HS-5 (cell line): ENCODE results near the gene ITGA6.

Experiments used
- DNase-seq: peaks from one replicate; pipeline ENCODE4 v3.0.0-alpha.2; 2012; ENCODE audit warnings: low read depth

The ITGA6 gene

DNA sequence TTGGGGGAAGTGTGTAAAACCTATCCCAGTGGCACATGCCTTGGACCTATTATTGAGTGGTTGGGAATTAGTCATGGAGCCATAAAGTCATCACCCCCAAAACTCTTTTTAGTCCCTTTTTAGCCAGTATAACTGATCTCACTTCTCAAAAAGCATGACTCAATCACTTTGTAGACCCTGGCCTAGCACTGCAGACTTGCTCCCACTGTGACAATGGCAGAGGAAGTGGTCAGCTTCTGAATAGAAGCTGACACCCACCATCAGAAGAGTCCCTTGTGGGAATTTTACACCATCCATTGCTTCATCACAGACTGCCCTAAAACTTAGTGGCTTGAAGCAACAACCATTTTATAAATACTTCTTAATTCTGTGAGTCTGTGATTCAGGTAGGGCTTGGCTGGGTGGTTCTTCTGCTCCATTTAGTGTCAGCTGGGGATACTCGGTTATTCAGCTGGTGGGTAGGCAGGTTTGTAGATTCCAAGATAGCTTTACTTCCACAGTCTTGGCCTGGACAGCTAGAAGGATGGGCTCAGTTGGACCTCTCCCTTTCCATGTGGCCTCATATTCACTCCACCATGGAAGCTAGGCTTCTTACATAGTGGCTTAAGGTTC, 10.8 kb upstream of the ITGA6 start:
- DNase-seq = no peak

DNA sequence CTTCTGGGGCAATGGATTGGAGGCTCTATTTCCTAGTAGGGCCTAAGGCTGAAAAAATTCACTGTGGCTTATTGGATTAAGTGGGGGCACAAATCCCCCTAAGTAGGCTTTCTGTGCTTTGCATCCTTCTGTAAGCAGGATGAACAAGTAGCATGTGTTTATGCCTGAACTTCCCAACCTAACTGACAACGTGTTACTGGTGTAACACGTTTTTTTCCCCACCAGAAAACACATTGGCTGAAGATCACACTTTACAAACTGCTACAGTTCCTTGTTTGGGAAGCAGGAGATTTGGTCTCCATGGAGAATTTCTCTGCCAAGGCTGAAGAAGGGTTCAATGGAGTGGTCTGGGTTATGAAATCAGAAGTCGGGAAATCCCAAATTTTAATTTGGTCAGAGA, 7.2 kb upstream of the ITGA6 start:
- DNase-seq = no peak

DNA sequence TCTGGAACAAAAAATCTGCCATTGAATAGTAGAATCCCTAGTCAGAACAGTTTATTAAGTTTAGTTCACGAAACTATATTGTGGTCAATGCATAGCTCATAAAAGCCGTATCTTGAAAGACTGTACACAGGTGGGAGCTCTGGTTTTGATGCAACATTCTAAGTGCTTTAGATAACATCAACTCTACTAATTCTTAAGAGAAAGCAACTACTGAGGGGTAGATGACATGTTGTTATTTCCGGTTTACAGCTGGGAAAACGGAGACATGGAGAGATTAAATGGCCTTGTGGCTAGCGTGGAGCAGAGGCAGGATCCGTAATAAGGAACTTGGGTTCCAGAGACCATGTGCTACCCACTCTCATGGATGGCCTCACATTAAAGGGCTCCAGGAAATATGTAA, 4.2 kb upstream of the ITGA6 start:
- DNase-seq = no peak

DNA sequence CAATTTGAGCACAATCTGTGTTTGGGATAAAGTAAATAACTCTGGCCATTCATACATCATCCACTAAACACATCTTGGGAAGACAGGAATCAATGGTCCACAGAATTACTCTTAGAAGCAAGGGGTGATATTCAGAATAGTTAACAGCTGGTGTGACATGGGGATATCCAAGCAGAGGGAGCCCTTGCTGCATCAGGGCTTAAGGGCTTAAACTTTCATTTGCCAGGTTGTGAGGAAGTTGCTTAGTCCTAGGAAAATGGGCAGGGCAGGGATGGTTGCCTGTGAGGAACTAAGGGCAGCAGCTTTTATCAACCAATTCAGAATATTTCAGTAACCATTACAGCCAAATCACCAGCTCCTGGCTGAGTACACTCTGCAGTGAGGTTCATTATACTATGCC, 2.0 kb upstream of the ITGA6 start:
- DNase-seq = no peak

DNA sequence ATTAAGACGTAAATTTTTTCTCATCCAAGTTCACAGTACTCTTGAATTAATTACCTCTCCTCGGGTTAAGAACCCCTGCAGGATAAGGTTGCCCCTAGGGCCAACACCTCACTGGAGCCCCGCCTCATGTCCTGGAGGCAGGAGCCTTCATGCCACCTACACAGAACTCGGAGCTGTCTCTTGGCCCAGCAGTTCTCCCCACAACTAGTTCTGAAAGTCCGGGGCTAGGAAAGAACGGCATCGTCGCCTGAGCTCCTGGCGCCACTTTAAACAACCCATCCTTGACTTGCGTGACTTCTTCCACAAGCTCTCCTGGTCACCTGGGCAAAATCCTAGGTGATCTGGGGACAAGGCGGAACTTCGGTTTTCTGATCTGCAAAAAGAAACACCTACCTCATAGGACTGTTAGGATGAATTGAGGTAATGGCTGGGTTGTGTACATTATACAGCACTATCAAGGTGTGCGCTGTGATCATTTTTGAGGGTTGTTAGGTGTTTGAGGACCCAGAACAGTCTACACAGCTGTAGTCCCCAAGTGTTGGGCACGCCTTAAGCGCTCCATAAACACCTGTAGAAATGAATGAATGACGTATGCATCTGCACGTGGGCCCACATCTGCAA, 641 bp upstream of the ITGA6 start:
- DNase-seq = no peak

DNA sequence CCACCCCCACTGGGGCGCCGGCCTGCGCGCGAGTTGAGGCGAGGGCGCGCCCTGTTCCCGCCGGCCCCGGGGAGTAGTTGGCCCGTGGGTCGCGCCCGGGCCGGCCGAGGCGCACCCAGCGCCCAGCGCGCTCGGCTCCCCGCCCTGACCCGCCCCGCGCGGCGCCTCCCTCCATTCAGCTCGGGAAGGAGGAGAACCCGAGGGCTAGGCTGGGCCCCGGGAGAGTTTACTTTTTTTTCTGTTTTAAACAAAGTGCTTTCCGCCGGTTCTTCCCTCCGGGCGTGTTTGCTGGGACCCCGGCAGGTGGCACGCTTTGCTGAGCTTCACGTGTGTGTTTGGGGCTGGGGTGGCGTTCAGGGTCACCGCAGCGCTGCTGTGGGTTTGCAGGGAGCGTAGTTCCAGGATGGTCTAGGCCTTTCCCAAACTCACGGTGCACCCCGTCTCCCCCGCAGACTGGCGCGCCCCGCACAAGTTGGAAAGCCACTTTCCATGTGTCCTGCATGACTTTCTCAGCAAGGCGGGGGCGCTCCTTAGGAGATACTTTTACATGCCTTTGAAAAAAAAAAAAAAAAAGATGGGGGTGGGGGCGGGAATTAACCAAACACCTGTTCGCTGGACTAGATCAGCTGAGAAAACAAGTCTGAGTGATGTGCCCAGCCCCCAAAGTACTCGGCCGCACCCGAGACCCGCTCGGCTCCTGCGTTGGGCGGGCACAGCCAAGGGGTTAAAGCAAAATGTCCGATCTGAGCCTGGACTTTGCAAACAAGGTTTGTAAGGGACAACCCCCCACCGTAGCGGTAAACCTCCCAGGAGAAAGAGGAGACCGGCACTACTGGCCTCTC, 825 bp downstream of the ITGA6 start:
- DNase-seq = no peak

DNA sequence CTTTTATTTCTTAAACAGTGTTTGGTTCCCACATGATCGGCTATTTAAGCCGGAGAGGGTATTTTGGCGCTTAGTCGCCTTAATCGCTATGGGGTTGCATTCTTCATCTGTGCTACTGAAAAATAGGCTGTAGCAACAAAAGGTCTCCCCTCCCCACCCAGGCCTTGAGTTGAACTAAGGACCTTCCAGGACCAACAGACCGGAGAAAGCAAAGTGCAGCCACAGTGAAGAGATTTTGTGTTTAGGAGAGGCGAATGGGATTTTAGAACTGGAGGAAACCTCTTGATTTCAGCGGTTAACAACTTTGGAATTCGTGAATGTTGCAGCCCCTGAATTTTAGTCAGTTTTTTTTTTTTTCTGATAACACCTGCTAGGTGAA, 1.4 kb downstream of the ITGA6 start:
- DNase-seq = no peak

DNA sequence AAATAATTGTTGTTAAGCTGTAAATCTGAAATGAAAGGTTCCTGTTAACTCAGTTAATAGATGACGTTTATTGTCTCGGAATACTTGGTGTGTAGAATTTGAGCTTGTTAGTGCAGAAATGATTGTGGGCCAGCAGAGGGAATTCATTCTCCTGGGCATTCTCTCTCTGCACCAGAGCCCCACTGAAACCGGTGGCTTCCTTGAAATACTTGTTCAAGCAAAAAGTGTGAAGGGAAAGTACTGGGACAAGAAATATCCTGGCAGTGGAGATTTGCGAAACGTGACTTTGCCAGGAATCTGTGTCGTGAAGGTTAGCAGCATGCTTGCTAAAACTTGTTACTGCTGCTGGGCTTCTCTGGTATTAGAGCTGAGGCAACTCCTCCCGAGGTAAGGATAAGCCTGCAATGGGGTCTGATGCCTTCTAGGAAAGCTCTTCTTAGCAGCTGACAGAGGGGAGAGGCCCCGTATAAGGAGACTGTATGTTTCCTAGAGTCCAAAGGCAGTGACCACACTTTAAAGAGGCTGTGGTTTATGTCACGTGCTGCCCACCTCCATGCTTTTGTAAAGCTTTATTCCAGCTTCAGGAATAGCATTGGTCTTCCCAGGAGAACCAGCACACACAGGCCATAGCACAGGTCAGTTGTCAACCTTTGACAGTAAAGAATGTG, 2.0 kb downstream of the ITGA6 start:
- no peak for DNase-seq

DNA sequence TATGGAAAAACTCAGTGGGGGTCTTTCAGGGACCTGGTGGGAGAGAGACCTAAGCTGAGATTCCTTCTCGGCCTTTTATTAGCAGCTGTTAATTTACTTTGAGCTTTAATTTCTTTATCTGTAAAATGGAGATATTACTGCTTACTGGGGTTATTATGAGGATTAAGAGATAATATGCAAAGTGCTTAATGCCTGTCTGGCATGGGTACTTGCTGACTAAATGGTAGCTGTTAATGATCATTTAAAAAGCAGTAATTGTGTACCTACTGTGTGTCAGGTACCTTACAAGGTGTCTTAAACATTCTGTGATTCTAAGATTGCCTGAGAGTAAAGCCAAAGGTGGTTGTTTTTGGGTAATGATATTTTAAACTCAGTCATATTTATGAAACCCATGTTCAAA, 2.6 kb downstream of the ITGA6 start:
- no peak for DNase-seq

DNA sequence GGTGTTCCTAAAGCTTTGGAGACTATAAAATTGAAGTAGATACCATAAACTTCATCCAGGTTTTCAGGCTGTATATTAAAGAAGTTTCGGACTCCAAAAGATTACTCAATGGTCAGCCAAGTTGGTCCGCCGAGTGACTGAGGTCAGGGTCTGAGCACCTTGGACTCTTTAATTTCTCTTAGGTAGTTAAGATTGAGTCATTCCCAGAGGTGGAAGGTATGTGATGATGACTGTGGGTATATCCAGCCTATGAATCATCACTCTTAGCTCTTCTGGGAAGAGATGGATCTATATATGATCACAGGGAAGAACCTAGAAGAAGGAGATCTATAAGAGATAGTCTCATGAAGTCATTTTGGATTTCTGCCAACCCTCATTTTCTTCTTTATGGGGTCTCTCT, 3.3 kb downstream of the ITGA6 start:
- DNase-seq = no peak

DNA sequence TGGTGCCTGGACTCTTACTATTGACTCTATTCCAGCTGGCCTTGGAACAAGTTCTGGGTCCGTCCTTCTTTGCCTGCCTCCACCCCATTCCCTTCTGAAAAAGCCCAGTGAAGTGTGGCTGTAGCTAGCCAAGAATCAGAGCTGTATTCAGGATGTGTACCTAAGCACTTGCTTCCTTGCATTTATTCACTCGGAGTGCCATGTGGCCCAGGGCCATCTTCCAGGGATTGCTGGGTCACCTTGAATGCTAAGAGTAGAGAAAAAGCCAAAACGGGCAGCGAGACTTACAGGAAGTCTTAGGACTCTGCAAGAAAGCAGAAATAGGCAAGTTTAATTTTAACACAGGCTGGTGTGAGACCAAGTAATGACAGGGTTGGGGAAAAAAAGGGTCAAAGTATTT, 4.1 kb downstream of the ITGA6 start:
- no peak for DNase-seq

DNA sequence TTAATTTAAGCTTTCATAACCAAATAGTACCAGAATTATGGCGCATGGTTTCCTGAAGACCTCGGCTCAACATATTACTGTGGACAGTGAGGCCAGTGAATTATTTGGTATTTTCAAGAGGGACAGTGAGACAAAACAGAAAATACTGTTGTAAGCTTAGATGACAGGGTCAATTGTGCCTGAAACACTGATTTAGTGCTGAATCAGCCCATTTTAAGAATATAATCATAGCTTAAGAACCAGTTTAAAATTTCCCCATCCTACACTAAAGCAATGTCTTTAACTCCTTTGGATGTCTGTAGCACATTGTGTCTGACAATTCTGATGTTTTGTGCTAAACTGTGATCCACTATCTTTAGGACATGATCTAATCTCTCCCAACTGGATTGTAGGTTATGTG, 4.6 kb downstream of the ITGA6 start:
- no peak for DNase-seq

DNA sequence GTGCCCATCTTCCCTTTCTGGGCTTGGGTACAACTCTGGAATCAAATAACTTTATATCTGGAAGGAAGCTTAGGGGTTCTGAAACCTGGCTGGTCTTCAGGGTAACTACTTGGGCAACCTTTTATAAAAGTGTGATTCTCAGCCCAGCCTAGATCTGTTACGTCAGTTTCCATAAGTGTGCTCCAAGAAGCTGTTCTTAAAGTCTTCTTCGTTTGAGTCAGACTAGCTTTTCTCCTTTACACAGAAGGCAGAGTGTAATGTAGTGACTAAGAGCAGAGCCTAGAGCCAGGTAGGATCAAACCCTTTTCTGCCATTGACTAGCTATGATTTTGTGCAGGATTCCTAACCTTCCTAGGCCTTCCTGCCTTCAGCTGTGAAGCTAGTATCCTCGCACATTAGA, 5.8 kb downstream of the ITGA6 start:
- DNase-seq = no peak

DNA sequence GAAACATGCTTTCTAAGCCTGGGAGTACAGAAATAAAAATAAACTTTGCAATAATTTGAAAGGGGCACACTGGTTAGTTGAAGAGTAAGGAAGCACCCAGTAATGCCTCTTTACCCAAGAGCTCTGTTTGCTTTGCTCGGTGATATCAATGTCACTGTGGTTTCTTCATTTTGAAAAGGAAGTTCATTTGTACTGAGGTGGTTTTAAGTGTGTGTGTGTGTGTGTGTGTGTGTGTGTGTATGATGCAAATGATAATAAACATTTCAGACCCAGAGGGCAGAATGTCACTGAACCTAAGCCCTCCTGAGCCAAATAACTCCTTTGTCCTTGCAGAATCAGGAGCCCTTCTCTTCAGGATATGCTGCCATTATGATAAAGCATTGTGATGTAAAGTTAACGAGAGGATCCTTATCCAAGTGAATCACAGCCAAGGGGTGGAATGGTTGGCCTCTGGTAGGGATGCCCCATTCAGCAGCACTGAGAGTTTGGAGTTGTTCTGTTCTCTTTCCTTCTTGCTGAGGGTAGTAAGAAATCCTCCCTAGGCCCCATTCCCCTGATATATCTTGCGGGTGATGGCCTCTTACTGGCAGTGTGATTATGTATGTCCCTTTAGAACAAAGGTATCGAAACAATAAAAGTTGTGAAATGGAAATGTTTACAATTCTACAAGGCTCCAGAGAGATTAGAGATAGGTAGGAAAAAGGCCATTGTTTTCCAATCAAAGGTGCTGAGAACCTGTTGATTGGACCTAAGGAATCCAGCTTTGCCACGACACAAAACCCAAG, 7.6 kb downstream of the ITGA6 start:
- no peak for DNase-seq

DNA sequence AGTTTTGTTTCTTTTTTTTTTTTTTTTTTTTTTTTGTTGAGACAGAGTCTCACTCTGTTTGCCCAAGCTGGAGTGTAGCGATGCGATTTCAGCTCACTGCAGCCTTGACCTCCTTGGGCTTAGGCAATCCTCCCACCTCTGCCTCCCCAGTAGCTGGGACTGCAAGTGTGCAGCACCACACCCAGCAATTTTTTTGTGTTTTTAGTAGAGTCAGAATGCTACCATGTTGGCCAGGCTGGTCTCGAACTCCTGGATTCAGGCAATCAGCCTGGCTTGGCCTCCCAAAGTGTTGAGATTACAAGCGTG, 8.2 kb downstream of the ITGA6 start:
- no peak for DNase-seq

DNA sequence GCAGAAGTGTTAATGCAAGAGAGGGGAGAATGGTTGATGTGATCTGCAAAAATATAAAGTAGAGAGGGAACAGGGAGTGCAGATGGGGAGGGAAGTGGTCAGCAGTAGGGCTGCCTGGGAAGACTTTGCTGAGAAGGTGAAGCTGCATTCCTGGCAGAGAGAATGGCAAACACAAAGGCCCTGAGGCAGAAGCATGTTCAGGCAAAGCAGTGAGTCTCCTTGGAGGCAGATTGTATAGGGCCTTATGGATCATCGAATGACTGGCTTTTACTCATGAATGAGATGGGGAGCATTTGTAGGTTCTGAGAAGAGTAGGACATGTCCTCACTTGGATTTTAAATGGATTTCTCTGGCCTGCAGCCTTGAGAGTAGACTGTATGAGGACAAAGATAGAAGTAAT, 9.5 kb downstream of the ITGA6 start:
- no peak for DNase-seq

DNA sequence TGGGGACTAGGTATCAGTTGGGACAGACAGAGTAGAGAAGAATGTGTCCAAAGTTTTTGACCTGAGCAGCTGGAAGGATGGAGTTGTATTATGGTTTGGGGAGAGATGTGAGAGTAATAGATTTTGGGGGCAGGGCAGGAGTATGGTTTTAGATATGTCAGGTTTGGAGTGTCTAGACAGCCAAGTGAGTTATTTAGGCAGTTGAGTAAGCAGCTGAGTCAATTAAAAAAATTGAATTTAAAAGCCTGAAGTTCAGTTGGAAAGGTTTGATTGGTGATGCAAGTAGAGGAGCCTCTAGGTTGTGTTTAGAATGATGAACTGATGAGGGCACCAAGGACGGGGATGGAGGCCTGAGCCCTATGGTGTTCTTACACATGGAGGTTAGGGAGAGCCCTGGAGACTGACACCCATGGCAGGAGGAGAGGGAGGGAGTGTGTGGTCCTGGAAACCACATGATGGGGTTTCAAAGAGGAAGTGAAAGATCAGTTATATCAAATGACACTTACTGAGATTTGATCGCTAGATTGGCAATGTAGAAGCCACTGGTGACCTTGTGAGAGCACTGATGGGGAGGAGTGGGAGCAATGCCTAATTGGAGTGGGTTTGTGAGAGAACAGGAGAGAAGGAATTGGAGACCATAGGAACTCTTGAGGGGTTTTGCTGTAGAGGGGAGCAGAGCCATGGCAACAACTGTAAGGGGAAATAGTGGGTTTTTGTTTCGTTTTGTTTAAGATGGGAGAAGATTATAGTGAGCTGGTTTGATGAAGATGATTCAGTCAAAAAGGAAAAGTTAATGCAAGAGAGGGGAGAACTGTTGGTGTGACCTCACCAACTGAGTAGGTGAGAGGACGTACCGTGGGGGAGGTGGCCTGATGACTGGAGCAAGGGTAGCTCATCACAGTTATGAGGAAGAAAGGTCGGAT, 10.3 kb downstream of the ITGA6 start:
- no peak for DNase-seq

DNA sequence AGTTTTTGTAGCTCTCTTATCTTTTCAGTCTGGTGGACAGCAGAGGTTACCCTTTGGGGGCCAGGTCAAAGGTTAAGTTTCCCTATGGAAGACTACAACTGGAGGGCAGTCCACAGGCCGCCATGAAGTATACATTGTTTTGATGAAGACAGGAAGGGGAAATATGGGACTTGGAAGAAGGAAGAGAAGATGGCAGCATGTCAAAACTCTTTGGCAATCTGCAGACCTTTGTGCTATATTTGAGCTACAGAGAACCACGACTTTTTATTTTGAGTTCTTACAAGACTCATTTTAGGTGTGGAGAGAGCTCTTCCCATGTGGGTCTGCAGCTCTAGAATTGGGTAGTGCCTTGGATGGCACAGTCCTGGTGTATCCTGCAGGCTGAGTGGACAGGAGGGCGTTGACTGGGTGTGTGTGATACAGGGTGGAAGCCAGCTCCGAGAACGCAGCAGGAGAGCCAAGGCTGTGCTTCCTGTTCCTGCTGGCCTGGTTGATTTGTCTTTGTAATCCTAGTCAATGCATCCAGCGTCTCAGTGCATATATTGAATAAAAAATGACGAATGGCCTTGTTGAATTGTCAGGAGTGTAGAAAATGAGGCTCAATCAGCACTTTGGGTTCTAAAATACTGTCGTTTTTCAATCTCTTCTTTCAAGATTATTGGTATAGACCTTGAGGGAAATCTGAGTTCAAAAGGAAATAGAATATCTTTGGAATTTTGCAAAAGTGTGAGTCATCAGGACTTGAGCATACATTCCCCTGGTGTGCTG, 11.5 kb downstream of the ITGA6 start:
- peak; percentile 74 for DNase-seq

DNA sequence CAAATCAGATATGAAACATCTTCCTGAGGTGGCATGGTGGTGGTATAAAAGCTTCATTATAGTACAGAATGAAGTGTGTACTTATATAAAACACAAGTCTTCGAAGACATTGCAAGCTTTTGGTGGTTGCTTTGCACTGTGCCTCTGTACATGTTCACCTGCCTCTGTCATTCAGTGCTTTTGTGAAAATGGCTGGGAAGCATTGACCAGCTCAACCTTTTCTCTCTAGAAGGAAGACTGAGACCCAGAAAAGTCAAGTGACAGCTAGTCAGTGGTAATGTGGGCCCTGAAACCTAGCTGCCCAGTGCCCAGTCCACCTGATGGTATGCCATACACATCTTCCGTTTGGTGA, 12.1 kb downstream of the ITGA6 start:
- DNase-seq = no peak

DNA sequence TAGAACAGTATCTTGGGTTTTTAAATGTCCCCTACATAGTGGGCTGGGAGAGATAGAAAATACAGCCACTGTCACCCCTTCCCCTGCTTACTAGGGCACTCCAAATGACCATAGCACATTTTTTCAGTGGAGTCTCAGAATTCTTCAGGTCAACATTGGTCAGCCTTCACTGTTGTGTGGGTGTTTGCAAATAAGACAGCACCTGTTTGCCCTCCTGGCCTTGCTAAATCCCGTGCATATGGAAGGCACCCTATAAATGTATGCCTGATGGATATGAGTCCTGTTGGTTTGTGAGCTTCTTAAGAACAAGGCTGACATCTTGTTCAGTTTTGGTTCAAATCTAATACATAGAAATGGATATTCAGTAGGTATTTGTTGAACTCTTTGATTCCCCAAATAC, 12.5 kb downstream of the ITGA6 start:
- DNase-seq = no peak

DNA sequence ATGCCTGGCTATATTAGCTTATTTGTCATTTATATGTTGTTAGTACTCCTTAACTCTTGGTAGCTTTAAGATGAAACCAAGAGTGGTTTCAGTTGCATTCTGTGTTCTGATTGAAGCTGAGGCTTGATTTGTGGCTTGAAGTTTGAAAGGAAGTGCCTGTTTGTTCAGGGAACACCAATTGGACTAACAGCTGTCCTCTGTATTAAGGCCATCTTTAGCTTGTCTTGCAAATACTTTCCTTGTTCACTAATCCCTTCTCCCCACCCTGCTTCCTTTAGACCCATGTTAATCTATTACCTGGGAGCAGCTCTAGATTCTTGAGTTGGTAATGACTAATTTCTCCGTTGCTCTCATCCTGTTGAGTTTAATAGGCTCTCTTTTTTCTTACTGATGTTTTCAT, 13.4 kb downstream of the ITGA6 start:
- no peak for DNase-seq
